Measurements from ENCODE around the gene C6orf136.

Gene C6orf136

GRCh38 chr6:30683980-30684338, 37.0 kb downstream of the C6orf136 start:
- H3K4me3 ChIP-seq (ENCODE audit: low read depth, low read length), result peak overlapping the region; percentile 87
- in situ Hi-C loops (cut with HindIII; ENCODE audit: low sequenced_read_pairs), result no loop called here
- DNase-seq (ENCODE audit: low read depth, low spot score), result no peak
- no peak for TF ChIP-seq CTCF (IDR thresholded peaks at IDR 0.05; ENCODE audit: low read depth, low read length)

- in situ Hi-C loops (cut with HindIII; ENCODE audit: low sequenced_read_pairs), result no loop called here
- H3K4me3 ChIP-seq (ENCODE audit: low read depth, low read length), result peak overlapping the region; percentile 87
- TF ChIP-seq CTCF (IDR thresholded peaks at IDR 0.05; ENCODE audit: low read depth, low read length), result no peak
- DNase-seq (ENCODE audit: low read depth, low spot score), result peak; percentile 29
Measured at GRCh38 chr6:30684386-30685156, 37.6 kb downstream of the C6orf136 start.

- peak; percentile 18 for DNase-seq (ENCODE audit: low read depth, low spot score)
- peak overlapping the region; percentile 87 for H3K4me3 ChIP-seq (ENCODE audit: low read depth, low read length)
- TF ChIP-seq CTCF (IDR thresholded peaks at IDR 0.05; ENCODE audit: low read depth, low read length), result peak; percentile 42
- in situ Hi-C loops (cut with HindIII; ENCODE audit: low sequenced_read_pairs), result no loop called here
Measured at GRCh38 chr6:30685157-30686008, 38.5 kb downstream of the C6orf136 start.

GRCh38 chr6:30686009-30686907, 39.3 kb downstream of the C6orf136 start, which contains the start of gene PPP1R18:
PPP1R18 (minus strand) TSS chr6:30686645; CDS start chr6:30686018, 627 bp downstream.
- peak within 1 kb of the TSS; percentile 87 for H3K4me3 ChIP-seq (ENCODE audit: low read depth, low read length)
- no peak for TF ChIP-seq CTCF (IDR thresholded peaks at IDR 0.05; ENCODE audit: low read depth, low read length)
- in situ Hi-C loops (cut with HindIII; ENCODE audit: low sequenced_read_pairs), result no loop called here
- no peak for DNase-seq (ENCODE audit: low read depth, low spot score)

GRCh38 chr6:30686908-30687658, 40.1 kb downstream of the C6orf136 start:
- TF ChIP-seq CTCF (IDR thresholded peaks at IDR 0.05; ENCODE audit: low read depth, low read length), result no peak
- peak; percentile 98 for DNase-seq (ENCODE audit: low read depth, low spot score)
- in situ Hi-C loops (cut with HindIII; ENCODE audit: low sequenced_read_pairs), result no loop called here
- H3K4me3 ChIP-seq (ENCODE audit: low read depth, low read length), result peak overlapping the region; percentile 87

Measured in astrocyte of the spinal cord (primary cell).